HL-60 (cell line): ENCODE measurements around the gene MRPL48.

Source experiments
- POLR2AphosphoS5 ChIP-seq: IDR thresholded peaks from 2 replicates; pipeline ENCODE4 v1.6.1; 2012; ENCODE audit warnings: low read depth
- TF ChIP-seq, protein P1 (sequence below): IDR thresholded peaks from one replicate; pipeline ENCODE4 v1.5.1; 2011; ENCODE audit warnings: low read length, control low read depth, inconsistent platforms; ENCODE audit not compliant: insufficient read depth

GRCh38 chr11:73830261-73830660 is 42.6 kb downstream of the MRPL48 start:
- TF ChIP-seq, protein P1, sequence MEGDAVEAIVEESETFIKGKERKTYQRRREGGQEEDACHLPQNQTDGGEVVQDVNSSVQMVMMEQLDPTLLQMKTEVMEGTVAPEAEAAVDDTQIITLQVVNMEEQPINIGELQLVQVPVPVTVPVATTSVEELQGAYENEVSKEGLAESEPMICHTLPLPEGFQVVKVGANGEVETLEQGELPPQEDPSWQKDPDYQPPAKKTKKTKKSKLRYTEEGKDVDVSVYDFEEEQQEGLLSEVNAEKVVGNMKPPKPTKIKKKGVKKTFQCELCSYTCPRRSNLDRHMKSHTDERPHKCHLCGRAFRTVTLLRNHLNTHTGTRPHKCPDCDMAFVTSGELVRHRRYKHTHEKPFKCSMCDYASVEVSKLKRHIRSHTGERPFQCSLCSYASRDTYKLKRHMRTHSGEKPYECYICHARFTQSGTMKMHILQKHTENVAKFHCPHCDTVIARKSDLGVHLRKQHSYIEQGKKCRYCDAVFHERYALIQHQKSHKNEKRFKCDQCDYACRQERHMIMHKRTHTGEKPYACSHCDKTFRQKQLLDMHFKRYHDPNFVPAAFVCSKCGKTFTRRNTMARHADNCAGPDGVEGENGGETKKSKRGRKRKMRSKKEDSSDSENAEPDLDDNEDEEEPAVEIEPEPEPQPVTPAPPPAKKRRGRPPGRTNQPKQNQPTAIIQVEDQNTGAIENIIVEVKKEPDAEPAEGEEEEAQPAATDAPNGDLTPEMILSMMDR = no peak
- TF ChIP-seq POLR2AphosphoS5 = no peak
